ENCODE data around the gene SCUBE3.

The SCUBE3 gene

GRCh38 chr6:35258336-35258735 lies 44.6 kb downstream of the SCUBE3 start:
- peak overlapping the region; percentile 80 for H3K4me3 ChIP-seq (ENCODE audit: extremely low read depth, insufficient read depth, low read length, poor library complexity, severe bottlenecking)
- H3K4me1 ChIP-seq (ENCODE audit: control insufficient read depth, insufficient read depth, low read length, poor library complexity, severe bottlenecking), result peaks cover 5% of the 10 kb centered on the region
- peak overlapping the region; percentile 94 for H3K27ac ChIP-seq (ENCODE audit: low read depth, low read length, severe bottlenecking)
- 40% methylated on average over 1 of the region's 7 CpGs; no CpG with 5 or more reads in 1 of the 2 experiments for WGBS, 2 experiments (ENCODE audit: insufficient coverage in 2 of 2)
- H3K36me3 ChIP-seq (ENCODE audit: control insufficient read depth, insufficient read depth, low read length), result no peaks in the 10 kb centered on the region
- H3K9me3 ChIP-seq (ENCODE audit: control insufficient read depth, low read length), result no peaks in the 10 kb centered on the region

GRCh38 chr6:35258858-35259193 lies 45.1 kb downstream of the SCUBE3 start:
- Histone ChIP-seq H3K27ac (ENCODE audit: low read depth, low read length, severe bottlenecking) (peak overlapping the region; percentile 94), H3K9me3 (ENCODE audit: control insufficient read depth, low read length) (no peaks in the 10 kb centered on the region), H3K4me1 (ENCODE audit: control insufficient read depth, insufficient read depth, low read length, poor library complexity, severe bottlenecking) (peaks cover 5% of the 10 kb centered on the region), H3K36me3 (ENCODE audit: control insufficient read depth, insufficient read depth, low read length) (no peaks in the 10 kb centered on the region), H3K4me3 (ENCODE audit: extremely low read depth, insufficient read depth, low read length, poor library complexity, severe bottlenecking) (peak overlapping the region; percentile 80)
- 0% methylated on average over 14 to 20 of the region's 20 CpGs for WGBS, 2 experiments (ENCODE audit: insufficient coverage in 2 of 2)

- Histone ChIP-seq H3K36me3 (ENCODE audit: control insufficient read depth, insufficient read depth, low read length) (no peaks in the 10 kb centered on the region), H3K4me1 (ENCODE audit: control insufficient read depth, insufficient read depth, low read length, poor library complexity, severe bottlenecking) (peaks cover 5% of the 10 kb centered on the region), H3K4me3 (ENCODE audit: extremely low read depth, insufficient read depth, low read length, poor library complexity, severe bottlenecking) (peak within 1 kb of the TSS; percentile 80), H3K27ac (ENCODE audit: low read depth, low read length, severe bottlenecking) (peak within 1 kb of the TSS; percentile 94), H3K9me3 (ENCODE audit: control insufficient read depth, low read length) (no peaks in the 10 kb centered on the region)
- 0% methylated on average over 67 of the region's 82 CpGs for WGBS, 2 experiments (ENCODE audit: insufficient coverage in 2 of 2)
These were observed 45.6 kb downstream of the SCUBE3 start, which contains the start of gene ZNF76 for GRCh38 chr6:35259194-35259947. Gene ZNF76, plus strand, starts transcription at chr6:35259735. Its CDS starts 21,417 bp downstream, at chr6:35281152.

GRCh38 chr6:35259948-35260590 lies 46.3 kb downstream of the SCUBE3 start:
- Histone ChIP-seq H3K9me3 (ENCODE audit: control insufficient read depth, low read length) (no peaks in the 10 kb centered on the region), H3K36me3 (ENCODE audit: control insufficient read depth, insufficient read depth, low read length) (no peaks in the 10 kb centered on the region), H3K27ac (ENCODE audit: low read depth, low read length, severe bottlenecking) (peak overlapping the region; percentile 94), H3K4me3 (ENCODE audit: extremely low read depth, insufficient read depth, low read length, poor library complexity, severe bottlenecking) (peak overlapping the region; percentile 80), H3K4me1 (ENCODE audit: control insufficient read depth, insufficient read depth, low read length, poor library complexity, severe bottlenecking) (peaks cover 5% of the 10 kb centered on the region)
- WGBS, 2 experiments (ENCODE audit: insufficient coverage in 2 of 2), result 4% methylated on average over 17 to 19 of the region's 23 CpGs

GRCh38 chr6:35260591-35261570 lies 47.1 kb downstream of the SCUBE3 start:
- Histone ChIP-seq H3K36me3 (ENCODE audit: control insufficient read depth, insufficient read depth, low read length) (no peaks in the 10 kb centered on the region), H3K9me3 (ENCODE audit: control insufficient read depth, low read length) (no peaks in the 10 kb centered on the region), H3K27ac (ENCODE audit: low read depth, low read length, severe bottlenecking) (no peak overlapping the region), H3K4me1 (ENCODE audit: control insufficient read depth, insufficient read depth, low read length, poor library complexity, severe bottlenecking) (peaks cover 5% of the 10 kb centered on the region), H3K4me3 (ENCODE audit: extremely low read depth, insufficient read depth, low read length, poor library complexity, severe bottlenecking) (peak overlapping the region; percentile 80)
- WGBS, 2 experiments (ENCODE audit: insufficient coverage in 2 of 2), result 90 to 96% methylated on average over 2 to 4 of the region's 6 CpGs

GRCh38 chr6:35262596-35262995 lies 48.8 kb downstream of the SCUBE3 start:
- 83 to 87% methylated on average over 1 of the region's 2 CpGs for WGBS, 2 experiments (ENCODE audit: insufficient coverage in 2 of 2)
- H3K4me3 ChIP-seq (ENCODE audit: extremely low read depth, insufficient read depth, low read length, poor library complexity, severe bottlenecking), result no peak overlapping the region
- H3K9me3 ChIP-seq (ENCODE audit: control insufficient read depth, low read length), result no peaks in the 10 kb centered on the region
- H3K4me1 ChIP-seq (ENCODE audit: control insufficient read depth, insufficient read depth, low read length, poor library complexity, severe bottlenecking), result peaks cover 11% of the 10 kb centered on the region
- H3K27ac ChIP-seq (ENCODE audit: low read depth, low read length, severe bottlenecking), result no peak overlapping the region
- no peaks in the 10 kb centered on the region for H3K36me3 ChIP-seq (ENCODE audit: control insufficient read depth, insufficient read depth, low read length)

GRCh38 chr6:35264550-35265274 lies 51.0 kb downstream of the SCUBE3 start:
- H3K4me3 ChIP-seq (ENCODE audit: extremely low read depth, insufficient read depth, low read length, poor library complexity, severe bottlenecking), result no peak overlapping the region
- H3K36me3 ChIP-seq (ENCODE audit: control insufficient read depth, insufficient read depth, low read length), result no peaks in the 10 kb centered on the region
- H3K4me1 ChIP-seq (ENCODE audit: control insufficient read depth, insufficient read depth, low read length, poor library complexity, severe bottlenecking), result peaks cover 13% of the 10 kb centered on the region
- H3K27ac ChIP-seq (ENCODE audit: low read depth, low read length, severe bottlenecking), result no peak overlapping the region
- H3K9me3 ChIP-seq (ENCODE audit: control insufficient read depth, low read length), result no peaks in the 10 kb centered on the region

GRCh38 chr6:35265523-35265922 lies 51.8 kb downstream of the SCUBE3 start:
- no peak overlapping the region for H3K27ac ChIP-seq (ENCODE audit: low read depth, low read length, severe bottlenecking)
- H3K9me3 ChIP-seq (ENCODE audit: control insufficient read depth, low read length), result no peaks in the 10 kb centered on the region
- WGBS, 2 experiments (ENCODE audit: insufficient coverage in 2 of 2), result 95 to 100% methylated on average over 2 of the region's 2 CpGs
- no peaks in the 10 kb centered on the region for H3K36me3 ChIP-seq (ENCODE audit: control insufficient read depth, insufficient read depth, low read length)
- peaks cover 13% of the 10 kb centered on the region for H3K4me1 ChIP-seq (ENCODE audit: control insufficient read depth, insufficient read depth, low read length, poor library complexity, severe bottlenecking)
- no peak overlapping the region for H3K4me3 ChIP-seq (ENCODE audit: extremely low read depth, insufficient read depth, low read length, poor library complexity, severe bottlenecking)

GRCh38 chr6:35267446-35267845 lies 53.7 kb downstream of the SCUBE3 start:
- WGBS, 2 experiments (ENCODE audit: insufficient coverage in 2 of 2), result 87 to 94% methylated on average over 7 to 8 of the region's 8 CpGs
- no peak overlapping the region for H3K4me3 ChIP-seq (ENCODE audit: extremely low read depth, insufficient read depth, low read length, poor library complexity, severe bottlenecking)
- H3K27ac ChIP-seq (ENCODE audit: low read depth, low read length, severe bottlenecking), result no peak overlapping the region

GRCh38 chr6:35267897-35268296 lies 54.1 kb downstream of the SCUBE3 start:
- H3K27ac ChIP-seq (ENCODE audit: low read depth, low read length, severe bottlenecking), result no peak overlapping the region
- 57% methylated on average over 1 of the region's 2 CpGs; no CpG with 5 or more reads in 1 of the 2 experiments for WGBS, 2 experiments (ENCODE audit: insufficient coverage in 2 of 2)
- peaks cover 9% of the 10 kb centered on the region for H3K4me1 ChIP-seq (ENCODE audit: control insufficient read depth, insufficient read depth, low read length, poor library complexity, severe bottlenecking)
- no peaks in the 10 kb centered on the region for H3K9me3 ChIP-seq (ENCODE audit: control insufficient read depth, low read length)
- H3K4me3 ChIP-seq (ENCODE audit: extremely low read depth, insufficient read depth, low read length, poor library complexity, severe bottlenecking), result no peak overlapping the region
- no peaks in the 10 kb centered on the region for H3K36me3 ChIP-seq (ENCODE audit: control insufficient read depth, insufficient read depth, low read length)

More at GRCh38 chr6:35267446-35267845, 53.7 kb downstream of the SCUBE3 start:
- Histone ChIP-seq H3K9me3 (ENCODE audit: control insufficient read depth, low read length) (no peaks in the 10 kb centered on the region), H3K4me1 (ENCODE audit: control insufficient read depth, insufficient read depth, low read length, poor library complexity, severe bottlenecking) (peaks cover 13% of the 10 kb centered on the region), H3K36me3 (ENCODE audit: control insufficient read depth, insufficient read depth, low read length) (no peaks in the 10 kb centered on the region)

Data from mesodermal cell (in vitro differentiated cells).